HG02840 (cell line): Measurements from ENCODE around the gene GPR107.
A peak's percentile ranks its signal among the peaks of the same experiment; 100 is the strongest.

Experiments
- ATAC-seq: cut with Tn5 transposase; IDR thresholded peaks from one replicate; pipeline ENCODE4 v1.9.1; 2021; ENCODE audit warnings: mild to moderate bottlenecking, moderate library complexity, moderate number of reproducible peaks; ENCODE audit not compliant: unreplicated experiment, low FRiP score

GPR107 gene

GRCh38 chr9:130027533-130028365, 26.0 kb upstream of the GPR107 start:
- no peak for ATAC-seq

- ATAC-seq = no peak
These were observed 25.0 kb upstream of the GPR107 start for GRCh38 chr9:130028493-130029222.

- ATAC-seq = no peak
These were observed 24.3 kb upstream of the GPR107 start for GRCh38 chr9:130029223-130029973.

- no peak for ATAC-seq
These were observed 23.0 kb upstream of the GPR107 start for GRCh38 chr9:130030651-130031127.

GRCh38 chr9:130034570-130034969, 19.1 kb upstream of the GPR107 start:
- ATAC-seq = no peak

- ATAC-seq = no peak
These were observed 17.6 kb upstream of the GPR107 start for GRCh38 chr9:130036099-130036498.

GRCh38 chr9:130039528-130040147, 14.1 kb upstream of the GPR107 start:
- ATAC-seq = no peak

- no peak for ATAC-seq
These were observed 12.6 kb upstream of the GPR107 start for GRCh38 chr9:130040984-130041647.

GRCh38 chr9:130041648-130042405, 11.9 kb upstream of the GPR107 start:
- ATAC-seq = no peak

- ATAC-seq = no peak
These were observed 11.3 kb upstream of the GPR107 start for GRCh38 chr9:130042406-130042884.

- peak; percentile 38 for ATAC-seq
These were observed 10.6 kb upstream of the GPR107 start, which contains the start of gene FNBP1 for GRCh38 chr9:130042885-130043653. FNBP1 (minus strand) TSS chr9:130043189; CDS start chr9:130042975, 214 bp downstream.

- ATAC-seq = no peak
These were observed 9.8 kb upstream of the GPR107 start for GRCh38 chr9:130043654-130044623.

GRCh38 chr9:130045725-130046450, 7.8 kb upstream of the GPR107 start:
- no peak for ATAC-seq

GRCh38 chr9:130049431-130050210, 4.1 kb upstream of the GPR107 start:
- no peak for ATAC-seq

GRCh38 chr9:130050462-130050861, 3.2 kb upstream of the GPR107 start:
- no peak for ATAC-seq

GRCh38 chr9:130051855-130052254, 1.9 kb upstream of the GPR107 start:
- no peak for ATAC-seq
